H9 (cell line): ENCODE results near the gene CCDC30. TPM values are rescaled to one million over a fixed set of nuclear protein-coding genes. Genes with fewer than 3 reads are reported as not detected.

Experiments used
- DNase-seq: peaks from one replicate; pipeline ENCODE4 v3.0.0-alpha.2; 2017
- H2AFZ ChIP-seq: one replicate; pipeline ENCODE4 v1.6.1; 2013; ENCODE audit warnings: mild to moderate bottlenecking, low read length, control low read depth, moderate library complexity
- H2AK5ac ChIP-seq: 2 replicates; pipeline ENCODE4 v1.6.1; 2013; ENCODE audit warnings: low read length, control low read depth, mixed read lengths; ENCODE audit not compliant: insufficient read length
- H2BK120ac ChIP-seq: one replicate; pipeline ENCODE4 v1.6.1; 2013; ENCODE audit warnings: low read depth, mild to moderate bottlenecking, low read length, control low read depth, inconsistent platforms; ENCODE audit not compliant: poor library complexity, severe bottlenecking
- H2BK12ac ChIP-seq: 2 replicates; pipeline ENCODE4 v1.6.1; 2013; ENCODE audit warnings: low read length, control low read depth, mixed read lengths, low read depth; ENCODE audit not compliant: insufficient read length
- H2BK15ac ChIP-seq: 2 replicates; pipeline ENCODE4 v1.6.1; 2013; ENCODE audit warnings: low read depth, low read length, control low read depth
- H2BK20ac ChIP-seq: one replicate; pipeline ENCODE4 v1.6.1; 2013; ENCODE audit warnings: low read depth, mild to moderate bottlenecking, low read length, control low read depth, inconsistent platforms; ENCODE audit not compliant: poor library complexity, severe bottlenecking
- H2BK5ac ChIP-seq: 2 replicates; pipeline ENCODE4 v1.6.1; 2013; ENCODE audit warnings: low read length, control low read depth, mixed read lengths; ENCODE audit not compliant: insufficient read length
- H3K14ac ChIP-seq: 2 replicates; pipeline ENCODE4 v1.6.1; 2013; ENCODE audit warnings: low read length, control low read depth; ENCODE audit not compliant: insufficient read depth
- H3K18ac ChIP-seq: 2 replicates; pipeline ENCODE4 v1.6.1; 2013; ENCODE audit warnings: low read depth, mild to moderate bottlenecking, mixed read lengths, low read length, control low read depth; ENCODE audit not compliant: insufficient read length
- H3K23ac ChIP-seq: 2 replicates; pipeline ENCODE4 v1.6.1; 2013; ENCODE audit warnings: low read length, control low read depth, mixed read lengths, low read depth; ENCODE audit not compliant: insufficient read length
- H3K23me2 ChIP-seq: 2 replicates; pipeline ENCODE4 v1.6.1; 2013; ENCODE audit warnings: low read depth, mild to moderate bottlenecking, mixed read lengths, low read length, control low read depth; ENCODE audit not compliant: insufficient read length, poor library complexity, severe bottlenecking
- H3K27ac ChIP-seq: 2 replicates; pipeline ENCODE4 v1.5.1; 2013; ENCODE audit warnings: low read length, control low read depth, mixed read lengths, low read depth; ENCODE audit not compliant: insufficient read length
- H3K27me3 ChIP-seq: 2 replicates; pipeline ENCODE4 v1.6.1; 2013; ENCODE audit warnings: low read length, control low read depth, inconsistent platforms; ENCODE audit not compliant: insufficient read depth
- H3K4ac ChIP-seq: 2 replicates; pipeline ENCODE4 v1.6.1; 2013; ENCODE audit warnings: low read depth, mild to moderate bottlenecking, control low read depth, inconsistent platforms, low read length, moderate library complexity
- H3K4me1 ChIP-seq: 2 replicates; pipeline ENCODE4 v1.6.1; 2013; ENCODE audit warnings: low read length, control low read depth, inconsistent platforms; ENCODE audit not compliant: insufficient read depth
- H3K4me2 ChIP-seq: 2 replicates; pipeline ENCODE4 v1.6.1; 2013; ENCODE audit warnings: low read length, control low read depth, mixed read lengths; ENCODE audit not compliant: insufficient read length, insufficient read depth
- H3K56ac ChIP-seq: 2 replicates; pipeline ENCODE4 v1.6.1; 2013; ENCODE audit warnings: low read depth, mild to moderate bottlenecking, mixed read lengths, low read length, control low read depth; ENCODE audit not compliant: insufficient read length
- H3K79me1 ChIP-seq: 2 replicates; pipeline ENCODE4 v1.6.1; 2013; ENCODE audit warnings: low read depth, mild to moderate bottlenecking, moderate library complexity, low read length, control low read depth, inconsistent platforms; ENCODE audit not compliant: insufficient read depth, poor library complexity, severe bottlenecking
- H3K79me2 ChIP-seq: 2 replicates; pipeline ENCODE4 v1.6.1; 2013; ENCODE audit warnings: low read length, control low read depth, inconsistent platforms; ENCODE audit not compliant: insufficient read depth
- H3K9ac ChIP-seq: 2 replicates; pipeline ENCODE4 v1.6.1; 2013; ENCODE audit warnings: low read length, control low read depth, mixed read lengths; ENCODE audit not compliant: insufficient read length; ENCODE audit errors: extremely low read depth
- H3K9me3 ChIP-seq: one replicate; pipeline ENCODE4 v1.6.1; 2013; ENCODE audit warnings: low read depth, low read length, inconsistent platforms; ENCODE audit not compliant: control insufficient read depth
- H3T11ph ChIP-seq: one replicate; pipeline ENCODE4 v1.6.1; 2013; ENCODE audit warnings: mild to moderate bottlenecking, low read length, control low read depth, inconsistent platforms
- H4K20me1 ChIP-seq: one replicate; pipeline ENCODE4 v1.6.1; 2013; ENCODE audit not compliant: control insufficient read depth, insufficient read length, insufficient read depth
- H4K5ac ChIP-seq: 2 replicates; pipeline ENCODE4 v1.6.1; 2013; ENCODE audit warnings: low read depth, mild to moderate bottlenecking, mixed read lengths, low read length, control low read depth; ENCODE audit not compliant: insufficient read length
- H4K8ac ChIP-seq: replicated peaks from 2 replicates; pipeline ENCODE4 v1.6.1; 2013; ENCODE audit warnings: low read length, control low read depth, mixed read lengths, low read depth; ENCODE audit not compliant: insufficient read length
- H4K91ac ChIP-seq: 2 replicates; pipeline ENCODE4 v1.6.1; 2013; ENCODE audit warnings: low read depth, mild to moderate bottlenecking, moderate library complexity, mixed read lengths, low read length, control low read depth; ENCODE audit not compliant: insufficient read length
- H3K27ac Mint-ChIP-seq, 3 experiments: 2 replicates in 2 of 3; 3 replicates in 1 of 3; pipeline ENCODE4 v1.8.0; 2020 to 2021; ENCODE audit warnings: mixed read lengths in 3 of 3, mild to moderate bottlenecking in 1 of 3, moderate library complexity in 1 of 3
- H3K27me3 Mint-ChIP-seq: 2 replicates; pipeline ENCODE4 v1.8.0; 2021; ENCODE audit warnings: low read depth, mild to moderate bottlenecking, moderate library complexity, mixed read lengths
- H3K36me3 Mint-ChIP-seq, 3 experiments: 2 replicates in 2 of 3; 3 replicates in 1 of 3; pipeline ENCODE4 v1.8.0; 2020 to 2021; ENCODE audit warnings: low read depth in 3 of 3, mixed read lengths in 3 of 3; ENCODE audit not compliant: insufficient read depth in 1 of 3
- H3K4me1 Mint-ChIP-seq, 2 experiments: 2 replicates each; pipeline ENCODE4 v1.8.0; 2020; ENCODE audit warnings: mixed read lengths in 2 of 2
- H3K4me3 Mint-ChIP-seq, 2 experiments: 2 replicates in 1 of 2; 3 replicates in 1 of 2; pipeline ENCODE4 v1.8.0; 2020 to 2021; ENCODE audit warnings: mild to moderate bottlenecking in 2 of 2, mixed read lengths in 2 of 2, moderate library complexity in 1 of 2
- H3K9me3 Mint-ChIP-seq, 2 experiments: 2 replicates in 1 of 2; 3 replicates in 1 of 2; pipeline ENCODE4 v1.8.0; 2020; ENCODE audit warnings: mild to moderate bottlenecking in 2 of 2, mixed read lengths in 2 of 2, moderate library complexity in 1 of 2
- CTCF ChIP-seq: fragments of 200-600 bp; sonication (generic); conservative IDR thresholded peaks from 3 replicates; pipeline ENCODE4 v1.8.0; 2021; ENCODE audit warnings: antibody characterized with exemption, mild to moderate bottlenecking
- WGBS: extraction: QIAGEN DNeasy Blood & Tissue Kit; methylation state at CpG from one replicate; pipeline ENCODE4 v1.1.7; 2013; ENCODE audit warnings: missing lambda C conversion rate, low lambda C conversion rate, mixed read lengths; ENCODE audit not compliant: insufficient read length; ENCODE audit errors: extremely low coverage; 5-methylcytosine and 5-hydroxymethylcytosine counted together
- total RNA-seq: library from RNA; stranded (reverse); gene quantifications from 2 replicates; pipeline ENCODE4 v1.2.1, GENCODE V29; 2021

Gene CCDC30
- total RNA-seq, 1 experiment from 2014 or later = 1.8 TPM

GRCh38 chr1:42420121-42420520 is 43.0 kb upstream of the CCDC30 start:
- H3K36me3 Mint-ChIP-seq = peaks cover 0 to 3% (median 0%) of the 10 kb centered on the region in 3 experiments; a peak in 2 of 7 replicates
- DNase-seq = no peak
- H3K4me1 ChIP-seq = peaks cover 9% of the 10 kb centered on the region; the same call in 1 of the 2 replicates

More at GRCh38 chr1:42420121-42420520, 43.0 kb upstream of the CCDC30 start:
- no peaks in the 10 kb centered on the region for H3K79me1 ChIP-seq
- H3K27ac ChIP-seq = no peak overlapping the region
- no peak overlapping the region for H3T11ph ChIP-seq
- H3K23ac ChIP-seq = no peak overlapping the region
- no peak overlapping the region for H4K91ac ChIP-seq
- H2AFZ ChIP-seq = no peak overlapping the region
- TF ChIP-seq CTCF = no peak
- no peaks in the 10 kb centered on the region for H3K27me3 ChIP-seq
- Mint-ChIP-seq H3K27me3 (peaks cover 2% of the 10 kb centered on the region; the same call in 1 of the 2 replicates), H3K4me3 (no peak overlapping the region; a peak in 1 of 5 replicates), H3K4me1 (peaks cover 34 to 35% of the 10 kb centered on the region in 2 experiments), H3K27ac (no peak overlapping the region; a peak in 1 of 7 replicates), H3K9me3 (no peaks in the 10 kb centered on the region)
- no peaks in the 10 kb centered on the region for H3K23me2 ChIP-seq
- H3K4me2 ChIP-seq = no peak overlapping the region
- no peak overlapping the region for H3K9ac ChIP-seq
- H4K5ac ChIP-seq = no peak overlapping the region
- WGBS = no CpG with 5 or more reads among the region's 7 CpGs
- H3K56ac ChIP-seq = no peak overlapping the region
- no peaks in the 10 kb centered on the region for H4K20me1 ChIP-seq
- no peak overlapping the region for H2BK15ac ChIP-seq
- no peak overlapping the region for H2BK120ac ChIP-seq
- H3K79me2 ChIP-seq = no peaks in the 10 kb centered on the region
- H2AK5ac ChIP-seq = no peak overlapping the region
- no peak overlapping the region for H2BK5ac ChIP-seq
- no peak overlapping the region for H2BK12ac ChIP-seq
- no peak overlapping the region for H3K4ac ChIP-seq
- H2BK20ac ChIP-seq = no peak overlapping the region
- no peak overlapping the region for H4K8ac ChIP-seq
- H3K9me3 ChIP-seq = no peaks in the 10 kb centered on the region
- H3K14ac ChIP-seq = no peak overlapping the region
- no peak overlapping the region for H3K18ac ChIP-seq
